ENCODE data around the gene COL7A1. TPM values are rescaled to one million over a fixed set of nuclear protein-coding genes. Genes with fewer than 3 reads are reported as not detected.

Gene COL7A1
- total RNA-seq, 1 donor from 2014 or later: 22.2 TPM

GRCh38 chr3:48587686-48588085 lies 7.4 kb downstream of the COL7A1 start:
- no peak for TF ChIP-seq CTCF (IDR thresholded peaks at IDR 0.05)
- Histone ChIP-seq H3K4me3 (no peak overlapping the region), H3K9me3 (no peaks in the 10 kb centered on the region), H3K27ac (no peak overlapping the region), H3K4me1 (no peaks in the 10 kb centered on the region), H3K36me3 (no peaks in the 10 kb centered on the region), H3K27me3 (no peaks in the 10 kb centered on the region)
- DNase-seq (ENCODE audit: low spot score in 2 of 2): no peak
- intact Hi-C loops (cut with DNase I): no loop called here

GRCh38 chr3:48585411-48585810 lies 9.7 kb downstream of the COL7A1 start:
- no peak for TF ChIP-seq CTCF (IDR thresholded peaks at IDR 0.05)
- H3K27ac ChIP-seq: no peak overlapping the region
- H3K9me3 ChIP-seq: no peaks in the 10 kb centered on the region
- no peak overlapping the region for H3K4me3 ChIP-seq
- no peaks in the 10 kb centered on the region for H3K27me3 ChIP-seq
- no peak for DNase-seq (ENCODE audit: low spot score in 2 of 2)
- no peaks in the 10 kb centered on the region for H3K36me3 ChIP-seq
- no peaks in the 10 kb centered on the region for H3K4me1 ChIP-seq
- intact Hi-C loops (cut with DNase I): no loop called here

GRCh38 chr3:48584836-48585235 lies 10.3 kb downstream of the COL7A1 start:
- no peak for DNase-seq (ENCODE audit: low spot score in 2 of 2)
- Histone ChIP-seq H3K27ac (no peak overlapping the region), H3K36me3 (no peaks in the 10 kb centered on the region), H3K9me3 (no peaks in the 10 kb centered on the region), H3K27me3 (no peaks in the 10 kb centered on the region), H3K4me1 (no peaks in the 10 kb centered on the region), H3K4me3 (no peak overlapping the region)
- no peak for TF ChIP-seq CTCF (IDR thresholded peaks at IDR 0.05)
- intact Hi-C loops (cut with DNase I): no loop called here

- Histone ChIP-seq H3K27ac (no peak overlapping the region), H3K9me3 (no peaks in the 10 kb centered on the region), H3K4me1 (no peaks in the 10 kb centered on the region), H3K4me3 (no peak overlapping the region), H3K27me3 (no peaks in the 10 kb centered on the region), H3K36me3 (peaks cover 0 to 3% of the 10 kb centered on the region in 2 donors)
- TF ChIP-seq CTCF (IDR thresholded peaks at IDR 0.05): no peak
- no peak for DNase-seq (ENCODE audit: low spot score in 2 of 2)
- intact Hi-C loops (cut with DNase I): no loop called here
These were observed 13.3 kb downstream of the COL7A1 start for GRCh38 chr3:48581621-48582481.

- no peaks in the 10 kb centered on the region for H3K4me1 ChIP-seq
- peaks cover 0 to 3% of the 10 kb centered on the region in 2 donors for H3K36me3 ChIP-seq
- H3K4me3 ChIP-seq: no peak overlapping the region
- H3K9me3 ChIP-seq: no peaks in the 10 kb centered on the region
- H3K27me3 ChIP-seq: no peaks in the 10 kb centered on the region
- intact Hi-C loops (cut with DNase I): no loop called here
- H3K27ac ChIP-seq: no peak overlapping the region
- no peak for TF ChIP-seq CTCF (IDR thresholded peaks at IDR 0.05)
- no peak for DNase-seq (ENCODE audit: low spot score in 2 of 2)
These were observed 18.5 kb downstream of the COL7A1 start for GRCh38 chr3:48576647-48577046.
